Activated CD8-positive, alpha-beta memory T cell treated with anti-CD3 and anti-CD28 coated beads for 24 hours (primary cell): ENCODE measurements around the gene TAMALIN.

ENCODE experiments used
- DNase-seq: peaks from one replicate; pipeline ENCODE4 v3.0.0-alpha.2; 2020

Gene TAMALIN

DNA sequence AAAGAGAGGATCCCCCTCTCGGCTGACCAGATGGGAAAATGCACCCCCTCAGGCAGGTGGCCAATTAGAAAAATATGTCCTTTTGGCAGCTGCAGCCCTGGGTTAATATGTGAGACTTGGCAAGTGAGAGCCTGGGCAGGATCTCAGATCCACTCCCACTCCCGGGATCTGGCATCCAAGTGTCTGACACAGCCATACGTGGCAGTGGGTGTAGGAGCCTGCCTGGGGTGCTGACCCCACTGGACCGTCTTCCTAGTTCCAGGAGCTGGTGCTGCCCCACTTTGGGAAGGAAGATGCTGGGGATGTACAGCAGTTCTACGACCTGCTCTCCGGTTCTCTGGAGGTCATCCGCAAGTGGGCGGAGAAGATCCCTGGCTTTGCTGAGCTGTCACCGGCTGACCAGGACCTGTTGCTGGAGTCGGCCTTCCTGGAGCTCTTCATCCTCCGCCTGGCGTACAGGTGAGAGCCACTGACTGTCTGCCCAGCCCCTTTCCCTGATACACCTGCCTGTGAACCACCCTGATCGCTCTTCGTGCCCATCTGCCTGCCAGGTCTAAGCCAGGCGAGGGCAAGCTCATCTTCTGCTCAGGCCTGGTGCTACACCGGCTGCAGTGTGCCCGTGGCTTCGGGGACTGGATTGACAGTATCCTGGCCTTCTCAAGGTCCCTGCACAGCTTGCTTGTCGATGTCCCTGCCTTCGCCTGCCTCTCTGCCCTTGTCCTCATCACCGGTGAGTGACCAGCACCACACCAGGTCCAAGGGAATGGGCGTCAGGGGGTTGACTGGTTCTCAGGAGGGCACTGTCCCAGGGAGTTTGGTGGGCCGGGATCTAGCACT is 50.3 kb downstream of the TAMALIN start:
- DNase-seq = no peak

DNA sequence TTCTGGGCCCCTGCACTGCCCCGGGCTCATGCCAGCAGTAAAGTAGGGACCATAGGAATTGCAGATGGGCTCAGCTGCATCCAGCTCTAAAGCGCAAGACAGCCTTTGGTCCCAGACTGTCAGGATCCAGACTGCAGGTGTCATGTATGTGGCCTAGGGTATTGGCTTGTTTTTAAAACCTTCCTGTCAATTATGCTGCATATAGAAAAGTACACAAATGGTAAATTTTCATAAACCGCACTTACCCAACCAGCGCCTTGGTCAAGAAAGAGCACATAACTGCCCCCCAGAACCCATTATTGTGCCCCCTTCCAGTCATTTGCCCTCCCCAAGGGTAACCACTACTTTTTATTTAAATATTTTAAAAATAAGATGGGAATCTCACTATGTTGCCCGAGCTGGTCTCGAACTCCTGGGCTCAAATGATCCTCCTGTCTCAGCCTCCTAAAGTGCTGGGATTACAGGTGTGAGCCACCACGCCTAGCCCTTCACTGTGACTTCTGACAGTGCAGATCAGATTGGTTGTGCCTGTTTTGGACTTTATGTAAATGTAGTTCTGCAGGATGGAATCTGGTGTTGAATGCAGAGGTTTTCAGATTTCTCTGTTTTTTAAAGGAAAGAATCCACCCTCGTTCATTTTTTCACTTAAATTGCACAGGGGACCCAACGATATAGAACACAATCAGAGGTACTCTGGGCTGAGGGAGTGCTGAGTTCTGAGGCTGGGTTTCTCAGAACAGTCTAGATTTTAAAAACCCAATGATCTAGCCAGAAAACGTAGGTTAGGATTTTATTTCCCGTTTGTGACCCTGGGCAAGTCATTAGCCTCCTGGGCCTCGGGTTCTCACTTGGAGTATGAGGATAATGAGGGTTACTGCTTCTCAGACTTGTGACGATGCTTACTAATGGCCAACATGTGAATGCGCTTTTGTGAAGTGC is 51.2 kb downstream of the TAMALIN start:
- DNase-seq = no peak

DNA sequence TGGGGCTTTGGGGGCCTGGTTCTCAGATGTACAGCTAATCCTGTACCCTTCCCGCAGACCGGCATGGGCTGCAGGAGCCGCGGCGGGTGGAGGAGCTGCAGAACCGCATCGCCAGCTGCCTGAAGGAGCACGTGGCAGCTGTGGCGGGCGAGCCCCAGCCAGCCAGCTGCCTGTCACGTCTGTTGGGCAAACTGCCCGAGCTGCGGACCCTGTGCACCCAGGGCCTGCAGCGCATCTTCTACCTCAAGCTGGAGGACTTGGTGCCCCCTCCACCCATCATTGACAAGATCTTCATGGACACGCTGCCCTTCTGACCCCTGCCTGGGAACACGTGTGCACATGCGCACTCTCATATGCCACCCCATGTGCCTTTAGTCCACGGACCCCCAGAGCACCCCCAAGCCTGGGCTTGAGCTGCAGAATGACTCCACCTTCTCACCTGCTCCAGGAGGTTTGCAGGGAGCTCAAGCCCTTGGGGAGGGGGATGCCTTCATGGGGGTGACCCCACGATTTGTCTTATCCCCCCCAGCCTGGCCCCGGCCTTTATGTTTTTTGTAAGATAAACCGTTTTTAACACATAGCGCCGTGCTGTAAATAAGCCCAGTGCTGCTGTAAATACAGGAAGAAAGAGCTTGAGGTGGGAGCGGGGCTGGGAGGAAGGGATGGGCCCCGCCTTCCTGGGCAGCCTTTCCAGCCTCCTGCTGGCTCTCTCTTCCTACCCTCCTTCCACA is 52.0 kb downstream of the TAMALIN start:
- DNase-seq = no peak

DNA sequence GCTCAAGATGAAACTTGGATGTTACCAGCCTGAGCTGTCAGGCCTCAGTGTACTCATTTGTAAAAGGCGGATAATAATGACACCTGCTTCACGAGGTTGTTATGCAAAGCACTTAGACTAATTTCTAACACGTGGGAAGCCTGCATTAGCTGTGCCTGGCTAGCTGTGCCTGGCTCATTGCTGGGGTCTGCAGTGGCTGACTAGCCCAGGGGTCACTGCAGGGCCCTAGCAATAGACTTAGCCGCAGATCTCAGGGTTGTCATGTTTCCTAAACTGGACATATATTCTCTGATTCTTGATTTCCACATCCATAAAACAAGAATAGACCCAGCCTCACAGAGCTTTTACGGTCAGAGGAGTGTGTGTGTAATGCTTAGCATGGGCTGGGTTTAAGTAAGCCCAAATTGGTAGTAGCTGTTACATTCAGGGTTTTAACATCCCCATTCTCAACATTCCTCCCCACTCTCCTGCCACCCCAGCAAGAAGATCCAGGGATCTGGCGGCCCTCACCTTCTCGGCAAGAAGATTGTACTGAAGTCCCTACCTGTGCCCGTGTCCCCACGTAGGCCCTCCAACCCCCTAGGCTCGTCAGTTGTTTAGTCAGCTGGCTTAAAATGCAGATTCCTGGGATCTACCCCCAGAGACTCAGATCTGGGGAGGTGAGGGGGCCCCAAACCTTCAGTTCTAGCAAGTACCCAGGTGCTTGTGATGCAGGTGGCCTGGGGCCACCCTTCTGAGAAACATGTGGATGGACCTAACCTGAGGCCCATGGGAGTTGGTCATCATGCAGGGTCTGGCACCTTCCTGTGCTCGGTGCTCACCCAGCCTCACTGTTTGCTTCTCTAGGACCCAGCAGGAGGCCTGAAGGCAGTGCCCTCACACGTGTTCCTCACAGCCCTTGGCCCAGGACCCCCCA is 53.1 kb downstream of the TAMALIN start:
- DNase-seq = no peak

DNA sequence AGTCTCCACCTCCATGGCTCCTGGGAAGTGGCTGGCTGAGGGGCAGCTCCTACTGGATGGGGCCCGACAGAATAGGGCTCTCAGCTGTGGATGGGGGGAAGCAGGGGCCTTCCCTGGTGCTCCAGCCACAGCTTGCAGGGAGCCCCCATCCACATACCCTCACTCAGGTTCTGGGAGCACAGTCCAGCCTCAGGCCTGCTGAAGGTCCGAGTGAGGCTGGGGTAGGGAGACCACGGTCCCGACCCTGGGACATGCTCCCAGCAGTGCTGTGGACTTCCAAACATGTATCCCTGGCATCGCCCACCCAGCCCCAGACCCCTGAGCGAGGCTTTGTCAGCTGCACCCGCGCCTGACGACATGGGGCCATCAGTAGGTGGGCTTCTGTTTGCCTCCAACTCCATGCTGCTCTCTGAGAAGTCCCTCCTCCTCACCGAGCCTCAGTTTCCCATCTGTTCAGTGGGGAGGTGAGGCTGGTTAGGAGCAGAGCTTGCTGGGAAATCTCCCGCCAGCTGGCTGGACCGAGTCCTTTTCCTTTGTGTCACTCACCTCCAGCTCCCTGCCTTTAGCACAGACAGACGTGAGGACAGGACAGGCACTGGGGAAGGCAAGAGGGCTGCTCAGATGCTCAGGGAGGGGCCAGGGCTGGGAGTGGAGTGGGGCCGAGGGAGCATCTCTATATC is 53.9 kb downstream of the TAMALIN start:
- DNase-seq = no peak

DNA sequence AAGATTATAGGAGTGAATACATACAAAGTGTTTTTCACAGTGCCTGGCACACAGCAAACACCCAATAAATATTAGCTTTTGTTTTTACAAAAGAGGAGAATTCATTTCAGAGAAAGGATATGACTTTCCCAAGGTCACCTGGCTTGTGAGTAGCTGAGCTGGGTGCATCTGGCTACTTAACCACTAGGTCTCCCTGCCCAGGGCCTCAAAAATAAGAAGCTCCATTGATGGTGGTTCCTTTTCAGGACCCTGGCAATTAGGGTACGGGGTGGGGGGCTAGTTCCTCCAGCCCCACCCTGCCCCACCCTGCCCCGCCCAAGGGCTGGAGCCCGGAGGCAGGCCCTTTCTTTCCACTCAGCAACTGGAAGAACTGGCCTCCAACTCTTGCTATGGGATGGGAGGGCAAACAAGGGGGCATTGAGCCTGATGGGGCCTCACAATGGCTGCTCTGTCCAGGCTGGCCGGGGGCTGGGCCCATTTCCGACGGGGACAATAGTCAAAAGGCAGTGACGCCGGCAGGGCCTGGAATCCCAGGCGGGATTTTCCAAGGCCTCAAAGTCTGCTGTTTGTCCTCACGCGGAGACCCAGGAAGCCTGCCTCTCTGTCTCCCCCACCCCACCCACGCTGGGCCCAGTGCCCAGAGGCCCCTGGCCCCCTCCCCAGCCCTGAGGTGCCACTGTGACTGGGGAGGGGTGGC is 54.9 kb downstream of the TAMALIN start:
- no peak for DNase-seq

DNA sequence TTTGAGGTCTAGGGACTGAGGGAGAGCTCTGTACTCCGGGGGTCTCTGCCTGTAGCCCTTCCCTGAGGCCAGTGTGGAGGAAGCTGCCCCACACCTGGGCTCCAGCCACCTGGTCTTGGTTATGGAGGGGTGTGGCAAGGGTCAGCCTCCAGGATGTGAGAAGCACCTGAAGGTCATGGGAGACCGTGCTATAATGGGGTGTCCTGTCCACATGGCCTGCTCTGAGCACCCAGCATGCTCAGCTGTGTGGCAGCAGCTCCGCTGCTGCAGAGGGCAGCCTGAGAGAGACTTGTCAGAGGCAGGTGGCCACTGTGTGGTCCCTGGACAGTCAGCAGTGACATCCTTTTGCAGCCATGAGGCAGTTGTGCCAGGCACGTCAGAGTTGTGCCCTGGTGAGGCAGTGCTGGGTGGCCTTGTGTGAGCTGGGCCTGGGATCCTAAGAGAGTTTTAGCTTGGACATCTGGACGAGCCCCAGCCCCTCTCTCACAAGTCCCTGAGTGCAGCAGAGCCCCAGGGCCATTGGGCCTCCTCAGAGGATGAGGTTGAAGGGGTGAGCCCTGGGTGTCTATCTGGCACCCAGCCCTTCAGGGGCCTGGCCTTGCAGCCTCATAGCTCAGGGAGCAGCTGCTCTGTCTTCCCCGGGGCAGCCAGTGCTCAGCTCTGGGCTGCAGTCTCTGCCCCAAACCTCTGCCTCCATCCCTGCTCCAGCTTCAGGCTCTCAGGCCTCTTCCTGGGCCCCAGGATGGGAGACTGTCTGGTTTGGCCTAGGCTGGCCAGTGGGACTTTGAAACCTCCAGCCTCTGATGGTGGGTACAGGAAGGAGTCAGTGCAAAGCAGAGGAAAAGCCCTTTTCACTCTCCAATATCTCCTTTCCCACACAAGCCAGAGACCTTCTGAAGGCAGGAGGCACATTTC is 55.7 kb downstream of the TAMALIN start:
- no peak for DNase-seq

DNA sequence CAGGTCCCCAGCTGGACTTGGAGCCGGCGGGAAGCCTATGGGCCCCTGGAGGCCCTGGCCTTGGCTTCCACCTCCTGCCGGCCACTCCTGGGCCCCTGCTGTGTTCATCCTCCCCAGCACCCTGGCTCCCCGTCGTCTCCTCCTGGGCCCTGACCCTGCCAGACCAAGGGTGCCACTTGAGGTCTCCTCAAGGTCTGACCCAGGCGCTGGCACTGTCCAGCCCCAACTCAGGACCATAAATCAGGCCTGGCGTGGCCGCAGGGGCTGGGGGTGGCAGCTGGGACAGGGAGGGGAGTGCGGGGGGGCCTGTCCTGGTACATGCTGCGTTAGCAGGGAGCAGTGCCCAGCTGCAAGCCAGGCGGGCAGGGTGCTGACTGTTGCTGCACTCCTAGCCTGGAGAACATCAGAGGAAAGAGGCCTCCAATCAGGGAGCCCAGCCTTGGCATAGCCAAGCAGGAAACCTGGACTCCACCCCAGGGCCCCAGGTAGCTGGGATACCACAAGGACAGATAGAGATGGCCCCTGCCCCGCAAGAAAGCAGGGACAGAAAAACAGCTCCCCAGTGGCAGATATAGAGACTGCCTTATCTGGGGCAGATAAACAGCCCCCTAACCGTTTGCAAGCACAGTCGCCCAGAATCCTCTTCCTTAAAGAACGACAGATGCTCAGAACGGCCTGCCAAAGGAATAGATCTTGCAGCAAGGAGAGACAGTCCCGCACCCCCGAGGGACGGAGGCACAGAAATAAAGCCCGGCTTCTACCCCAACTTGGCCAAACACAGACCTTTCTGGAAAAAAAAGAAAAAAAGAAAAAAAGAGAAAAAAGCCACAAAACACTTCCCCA is 56.6 kb downstream of the TAMALIN start:
- no peak for DNase-seq

DNA sequence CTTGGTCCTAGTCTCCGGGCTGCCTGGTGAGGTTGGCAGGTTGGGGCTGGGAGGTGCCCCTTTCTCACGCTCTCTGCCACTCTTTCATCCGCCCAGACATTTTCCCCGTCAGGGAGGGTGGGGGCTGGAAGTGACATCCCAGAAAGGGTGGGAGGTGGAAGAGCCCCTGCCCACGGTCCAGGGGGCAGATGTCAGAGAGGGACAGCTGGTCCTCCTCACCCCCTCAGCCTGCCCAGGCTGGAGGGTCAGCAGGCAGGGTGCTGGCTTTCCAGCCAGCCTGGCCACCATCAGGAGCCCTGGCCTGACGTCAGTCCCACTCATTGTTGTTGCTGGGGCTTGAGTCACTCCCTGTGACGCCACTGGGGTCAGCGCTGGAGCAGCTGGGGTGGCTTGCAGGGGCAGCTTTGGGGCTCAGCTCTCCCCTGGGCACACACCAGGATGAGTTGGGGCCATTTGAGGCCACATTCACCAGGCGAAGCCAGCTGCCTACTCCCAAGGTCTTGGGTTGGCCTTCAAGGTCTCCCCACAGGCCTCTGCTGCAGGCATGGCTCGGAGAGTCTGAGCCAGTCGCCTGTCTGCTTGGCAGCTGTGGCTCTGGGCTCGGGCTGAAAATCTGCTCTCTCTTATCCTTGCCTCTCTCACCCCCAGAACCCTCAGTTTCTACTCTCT is 57.4 kb downstream of the TAMALIN start:
- no peak for DNase-seq
